ENCODE measurements around the gene TBP.

The TBP gene

DNA sequence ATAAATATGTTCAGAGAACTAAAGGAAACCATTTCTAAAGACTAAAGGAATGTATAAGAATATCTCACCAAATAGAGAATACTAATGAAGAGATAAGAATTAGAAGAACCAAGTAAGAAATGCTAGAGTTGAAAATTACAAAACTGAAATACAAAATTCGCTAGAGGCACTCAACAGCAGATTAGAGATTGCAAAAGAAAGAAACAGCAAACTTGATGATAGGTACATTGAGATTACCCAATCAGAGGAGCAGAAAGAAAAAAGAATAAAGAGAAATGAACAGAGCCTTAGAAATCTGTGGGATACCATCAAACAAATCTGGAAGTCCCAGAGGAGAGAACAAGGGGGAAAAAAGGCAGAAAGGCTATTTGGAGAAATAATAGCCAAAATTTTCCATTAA is 36.6 kb downstream of the TBP start:
- ATAC-seq: no peak
- no peak for TF ChIP-seq ZNF70 (CRISPR knock-in tag; IDR thresholded peaks at IDR 0.05)
- no peak for TF ChIP-seq CSDC2 (CRISPR knock-in tag; IDR thresholded peaks at IDR 0.05)
- TF ChIP-seq ZNF565 (CRISPR knock-in tag; conservative IDR thresholded peaks at IDR 0.05; ENCODE audit: low read depth): no peak
- no peak for TF ChIP-seq BACH2 (CRISPR knock-in tag; IDR thresholded peaks at IDR 0.05; ENCODE audit: borderline replicate concordance)
- TF ChIP-seq ZFP30 (CRISPR knock-in tag; IDR thresholded peaks at IDR 0.05): no peak
- TF ChIP-seq, protein P1, sequence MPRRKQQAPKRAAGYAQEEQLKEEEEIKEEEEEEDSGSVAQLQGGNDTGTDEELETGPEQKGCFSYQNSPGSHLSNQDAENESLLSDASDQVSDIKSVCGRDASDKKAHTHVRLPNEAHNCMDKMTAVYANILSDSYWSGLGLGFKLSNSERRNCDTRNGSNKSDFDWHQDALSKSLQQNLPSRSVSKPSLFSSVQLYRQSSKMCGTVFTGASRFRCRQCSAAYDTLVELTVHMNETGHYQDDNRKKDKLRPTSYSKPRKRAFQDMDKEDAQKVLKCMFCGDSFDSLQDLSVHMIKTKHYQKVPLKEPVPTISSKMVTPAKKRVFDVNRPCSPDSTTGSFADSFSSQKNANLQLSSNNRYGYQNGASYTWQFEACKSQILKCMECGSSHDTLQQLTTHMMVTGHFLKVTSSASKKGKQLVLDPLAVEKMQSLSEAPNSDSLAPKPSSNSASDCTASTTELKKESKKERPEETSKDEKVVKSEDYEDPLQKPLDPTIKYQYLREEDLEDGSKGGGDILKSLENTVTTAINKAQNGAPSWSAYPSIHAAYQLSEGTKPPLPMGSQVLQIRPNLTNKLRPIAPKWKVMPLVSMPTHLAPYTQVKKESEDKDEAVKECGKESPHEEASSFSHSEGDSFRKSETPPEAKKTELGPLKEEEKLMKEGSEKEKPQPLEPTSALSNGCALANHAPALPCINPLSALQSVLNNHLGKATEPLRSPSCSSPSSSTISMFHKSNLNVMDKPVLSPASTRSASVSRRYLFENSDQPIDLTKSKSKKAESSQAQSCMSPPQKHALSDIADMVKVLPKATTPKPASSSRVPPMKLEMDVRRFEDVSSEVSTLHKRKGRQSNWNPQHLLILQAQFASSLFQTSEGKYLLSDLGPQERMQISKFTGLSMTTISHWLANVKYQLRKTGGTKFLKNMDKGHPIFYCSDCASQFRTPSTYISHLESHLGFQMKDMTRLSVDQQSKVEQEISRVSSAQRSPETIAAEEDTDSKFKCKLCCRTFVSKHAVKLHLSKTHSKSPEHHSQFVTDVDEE (CRISPR knock-in tag; IDR thresholded peaks at IDR 0.05): no peak
- TF ChIP-seq, protein P2, sequence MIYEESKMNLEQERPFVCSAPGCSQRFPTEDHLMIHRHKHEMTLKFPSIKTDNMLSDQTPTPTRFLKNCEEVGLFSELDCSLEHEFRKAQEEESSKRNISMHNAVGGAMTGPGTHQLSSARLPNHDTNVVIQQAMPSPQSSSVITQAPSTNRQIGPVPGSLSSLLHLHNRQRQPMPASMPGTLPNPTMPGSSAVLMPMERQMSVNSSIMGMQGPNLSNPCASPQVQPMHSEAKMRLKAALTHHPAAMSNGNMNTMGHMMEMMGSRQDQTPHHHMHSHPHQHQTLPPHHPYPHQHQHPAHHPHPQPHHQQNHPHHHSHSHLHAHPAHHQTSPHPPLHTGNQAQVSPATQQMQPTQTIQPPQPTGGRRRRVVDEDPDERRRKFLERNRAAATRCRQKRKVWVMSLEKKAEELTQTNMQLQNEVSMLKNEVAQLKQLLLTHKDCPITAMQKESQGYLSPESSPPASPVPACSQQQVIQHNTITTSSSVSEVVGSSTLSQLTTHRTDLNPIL (CRISPR knock-in tag; IDR thresholded peaks at IDR 0.05; ENCODE audit: low read depth): no peak
- no peak for TF ChIP-seq OSR1 (CRISPR knock-in tag; IDR thresholded peaks at IDR 0.05)
- TF ChIP-seq, protein P3, sequence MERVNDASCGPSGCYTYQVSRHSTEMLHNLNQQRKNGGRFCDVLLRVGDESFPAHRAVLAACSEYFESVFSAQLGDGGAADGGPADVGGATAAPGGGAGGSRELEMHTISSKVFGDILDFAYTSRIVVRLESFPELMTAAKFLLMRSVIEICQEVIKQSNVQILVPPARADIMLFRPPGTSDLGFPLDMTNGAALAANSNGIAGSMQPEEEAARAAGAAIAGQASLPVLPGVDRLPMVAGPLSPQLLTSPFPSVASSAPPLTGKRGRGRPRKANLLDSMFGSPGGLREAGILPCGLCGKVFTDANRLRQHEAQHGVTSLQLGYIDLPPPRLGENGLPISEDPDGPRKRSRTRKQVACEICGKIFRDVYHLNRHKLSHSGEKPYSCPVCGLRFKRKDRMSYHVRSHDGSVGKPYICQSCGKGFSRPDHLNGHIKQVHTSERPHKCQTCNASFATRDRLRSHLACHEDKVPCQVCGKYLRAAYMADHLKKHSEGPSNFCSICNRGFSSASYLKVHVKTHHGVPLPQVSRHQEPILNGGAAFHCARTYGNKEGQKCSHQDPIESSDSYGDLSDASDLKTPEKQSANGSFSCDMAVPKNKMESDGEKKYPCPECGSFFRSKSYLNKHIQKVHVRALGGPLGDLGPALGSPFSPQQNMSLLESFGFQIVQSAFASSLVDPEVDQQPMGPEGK (CRISPR knock-in tag; IDR thresholded peaks at IDR 0.05; ENCODE audit: borderline replicate concordance): no peak
- no peak for TF ChIP-seq RARB (CRISPR knock-in tag; IDR thresholded peaks at IDR 0.05)
- TF ChIP-seq GLIS3 (CRISPR knock-in tag; IDR thresholded peaks at IDR 0.05): no peak
- TF ChIP-seq, protein P4, sequence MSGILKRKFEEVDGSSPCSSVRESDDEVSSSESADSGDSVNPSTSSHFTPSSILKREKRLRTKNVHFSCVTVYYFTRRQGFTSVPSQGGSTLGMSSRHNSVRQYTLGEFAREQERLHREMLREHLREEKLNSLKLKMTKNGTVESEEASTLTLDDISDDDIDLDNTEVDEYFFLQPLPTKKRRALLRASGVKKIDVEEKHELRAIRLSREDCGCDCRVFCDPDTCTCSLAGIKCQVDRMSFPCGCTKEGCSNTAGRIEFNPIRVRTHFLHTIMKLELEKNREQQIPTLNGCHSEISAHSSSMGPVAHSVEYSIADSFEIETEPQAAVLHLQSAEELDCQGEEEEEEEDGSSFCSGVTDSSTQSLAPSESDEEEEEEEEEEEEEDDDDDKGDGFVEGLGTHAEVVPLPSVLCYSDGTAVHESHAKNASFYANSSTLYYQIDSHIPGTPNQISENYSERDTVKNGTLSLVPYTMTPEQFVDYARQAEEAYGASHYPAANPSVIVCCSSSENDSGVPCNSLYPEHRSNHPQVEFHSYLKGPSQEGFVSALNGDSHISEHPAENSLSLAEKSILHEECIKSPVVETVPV (CRISPR knock-in tag; IDR thresholded peaks at IDR 0.05): no peak

DNA sequence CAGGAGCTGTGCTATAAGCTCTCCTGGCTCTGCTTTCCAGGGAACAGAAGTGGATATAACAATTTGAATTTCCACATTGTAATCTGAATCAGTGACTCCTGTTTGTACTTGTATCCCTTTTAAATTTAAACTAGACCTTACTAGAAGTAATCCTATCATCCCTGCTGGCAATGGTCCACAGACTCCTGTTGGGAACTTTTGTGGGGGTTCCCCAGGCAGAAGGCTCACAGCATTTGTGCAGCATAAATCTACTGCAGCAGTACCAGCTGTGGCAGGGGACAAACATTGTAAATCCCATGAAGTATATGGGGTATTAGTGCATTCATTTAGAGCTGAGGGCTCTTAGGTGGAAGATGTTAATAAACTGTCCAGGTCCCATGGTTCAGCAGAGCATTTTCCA is 42.3 kb downstream of the TBP start:
- no peak for ATAC-seq
- TF ChIP-seq TCF4 (CRISPR knock-in tag; IDR thresholded peaks at IDR 0.05; ENCODE audit: borderline replicate concordance) (no peak), OSR1 (CRISPR knock-in tag; IDR thresholded peaks at IDR 0.05) (no peak), GLIS3 (CRISPR knock-in tag; IDR thresholded peaks at IDR 0.05) (no peak), ARNTL (CRISPR knock-in tag; IDR thresholded peaks at IDR 0.05; ENCODE audit: borderline replicate concordance, low read depth) (no peak), CSDC2 (CRISPR knock-in tag; IDR thresholded peaks at IDR 0.05) (no peak), PPARA (CRISPR knock-in tag; IDR thresholded peaks at IDR 0.05; ENCODE audit: borderline replicate concordance) (no peak)

DNA sequence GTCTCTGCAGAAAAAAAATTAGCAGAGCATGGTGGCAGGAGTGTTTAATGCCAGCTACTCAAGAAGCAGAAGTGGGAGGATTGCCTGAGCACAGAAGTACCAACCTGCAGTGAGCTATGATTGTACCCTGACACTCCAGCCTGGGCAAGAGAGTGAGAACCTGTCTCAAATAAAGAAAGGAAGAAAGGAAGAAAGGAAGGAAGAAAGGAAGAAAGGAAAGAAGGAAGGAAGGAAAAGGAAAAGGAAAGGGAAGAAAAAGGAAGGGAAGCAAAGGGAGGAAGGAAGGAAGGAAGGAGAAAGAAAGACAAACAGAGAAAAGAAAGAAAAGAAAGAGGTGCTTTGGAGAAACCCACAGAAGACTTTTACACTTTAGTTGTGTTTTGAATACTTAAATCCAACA is 43.1 kb downstream of the TBP start:
- no peak for ATAC-seq
- TF ChIP-seq ZC3H10 (CRISPR knock-in tag; IDR thresholded peaks at IDR 0.05) (no peak), TCF4 (CRISPR knock-in tag; IDR thresholded peaks at IDR 0.05; ENCODE audit: borderline replicate concordance) (no peak), ZFP30 (CRISPR knock-in tag; IDR thresholded peaks at IDR 0.05) (no peak), OSR1 (CRISPR knock-in tag; IDR thresholded peaks at IDR 0.05) (no peak), TOX (CRISPR knock-in tag; IDR thresholded peaks at IDR 0.05; ENCODE audit: borderline replicate concordance) (no peak), ESRRG (CRISPR knock-in tag; IDR thresholded peaks at IDR 0.05) (no peak), GLIS3 (CRISPR knock-in tag; IDR thresholded peaks at IDR 0.05) (no peak), PPARA (CRISPR knock-in tag; IDR thresholded peaks at IDR 0.05; ENCODE audit: borderline replicate concordance) (no peak), BACH2 (CRISPR knock-in tag; IDR thresholded peaks at IDR 0.05; ENCODE audit: borderline replicate concordance) (no peak), ZFP3 (CRISPR knock-in tag; IDR thresholded peaks at IDR 0.05) (no peak), RARB (CRISPR knock-in tag; IDR thresholded peaks at IDR 0.05) (no peak), SNAI2 (CRISPR knock-in tag; IDR thresholded peaks at IDR 0.05) (no peak), ZNF565 (CRISPR knock-in tag; conservative IDR thresholded peaks at IDR 0.05; ENCODE audit: low read depth) (no peak), ZNF70 (CRISPR knock-in tag; IDR thresholded peaks at IDR 0.05) (no peak), ZNF8 (CRISPR knock-in tag; IDR thresholded peaks at IDR 0.05) (no peak), CSDC2 (CRISPR knock-in tag; IDR thresholded peaks at IDR 0.05) (no peak)
- TF ChIP-seq, protein P2 (CRISPR knock-in tag; IDR thresholded peaks at IDR 0.05; ENCODE audit: low read depth): no peak
- TF ChIP-seq, protein P3 (CRISPR knock-in tag; IDR thresholded peaks at IDR 0.05; ENCODE audit: borderline replicate concordance): no peak
- TF ChIP-seq, protein P4 (CRISPR knock-in tag; IDR thresholded peaks at IDR 0.05): no peak
- TF ChIP-seq, protein P1 (CRISPR knock-in tag; IDR thresholded peaks at IDR 0.05): no peak

Measured in SK-N-SH treated with all-trans-retinoic acid at 6 μM for 48 hours (cell line).